HepG2 (cell line): Measurements from ENCODE around the gene TTYH2. TPM values are rescaled to one million over a fixed set of nuclear protein-coding genes. Genes with fewer than 3 reads are reported as not detected.

Experiments
- ARNT2 ChIP-seq: sonication (generic); formaldehyde crosslinking; IDR thresholded peaks from 2 replicates; pipeline ENCODE4 v1.8.0; 2022; ENCODE audit warnings: mild to moderate bottlenecking, low read depth, missing genetic modification reagents, moderate library complexity
- CENPT ChIP-seq: sonication (generic); formaldehyde crosslinking; IDR thresholded peaks from 2 replicates; pipeline ENCODE4 v1.8.0; 2022; ENCODE audit warnings: low read depth, mild to moderate bottlenecking, moderate library complexity, missing genetic modification reagents
- MBNL3 ChIP-seq: fragments of 250-450 bp; sonication (Bioruptor Pico); conservative IDR thresholded peaks from 2 replicates; pipeline ENCODE4 v1.8.0; 2022; ENCODE audit warnings: mild to moderate bottlenecking, inconsistent platforms
- NFE2L1 ChIP-seq: sonication (generic); formaldehyde crosslinking; IDR thresholded peaks from 2 replicates; pipeline ENCODE4 v1.4.0; 2020; ENCODE audit warnings: missing genetic modification reagents, mild to moderate bottlenecking, borderline replicate concordance
- NFYB ChIP-seq: sonication (generic); formaldehyde crosslinking; IDR thresholded peaks from 2 replicates; pipeline ENCODE4 v1.4.0; 2020; ENCODE audit warnings: missing genetic modification reagents
- PPARG ChIP-seq: conservative IDR thresholded peaks from 2 replicates; pipeline ENCODE4 v1.6.1; 2016; ENCODE audit warnings: missing biosample characterization, missing genetic modification reagents
- SMAD9 ChIP-seq: sonication (generic); formaldehyde crosslinking; IDR thresholded peaks from 2 replicates; pipeline ENCODE4 v1.5.1; 2020; ENCODE audit warnings: mild to moderate bottlenecking, missing genetic modification reagents
- ZBTB38 ChIP-seq: sonication (generic); formaldehyde crosslinking; IDR thresholded peaks from 2 replicates; pipeline ENCODE4 v1.5.1; 2020; ENCODE audit warnings: mild to moderate bottlenecking, missing genetic modification reagents
- ZKSCAN8 ChIP-seq: IDR thresholded peaks from 2 replicates; pipeline ENCODE4 v1.6.1; 2016; ENCODE audit warnings: borderline replicate concordance, missing genetic modification reagents, missing compliant biosample characterization
- ZNF101 ChIP-seq: sonication (generic); formaldehyde crosslinking; IDR thresholded peaks from 2 replicates; pipeline ENCODE4 v1.4.0; 2020; ENCODE audit warnings: mild to moderate bottlenecking, low read depth, missing genetic modification reagents, borderline replicate concordance
- ZNF30 ChIP-seq: sonication (generic); formaldehyde crosslinking; IDR thresholded peaks from 2 replicates; pipeline ENCODE4 v1.5.0; 2020; ENCODE audit warnings: mild to moderate bottlenecking, missing genetic modification reagents
- ZNF589 ChIP-seq: sonication (generic); formaldehyde crosslinking; conservative IDR thresholded peaks from 2 replicates; pipeline ENCODE4 v1.8.0; 2022; ENCODE audit warnings: mild to moderate bottlenecking, moderate library complexity, missing genetic modification reagents
- ZNF747 ChIP-seq: sonication (generic); formaldehyde crosslinking; IDR thresholded peaks from 2 replicates; pipeline ENCODE4 v1.8.1; 2023; ENCODE audit warnings: missing genetic modification reagents, mild to moderate bottlenecking, borderline replicate concordance
- polyA plus RNA-seq, 8 experiments: library from polyadenylated mRNA; depleted of rRNA in 3 of 8; stranded (reverse) in 7 of 8; unstranded in 1 of 8; fragments of >200 nt; fragmentation: Illumina TruSeq in 4 of 8; extraction: Trizol in 4 of 8; gene quantifications; 2 replicates each; pipeline versions ENCODE4 v1.2.1 to v1.2.3, GENCODE V29; 2011 to 2016; ENCODE audit warnings: low read depth in 4 of 8, missing spikeins in 1 of 8, mixed read lengths in 1 of 8; ENCODE audit not compliant: insufficient read depth in 1 of 8
- total RNA-seq, 5 experiments: library from RNA; depleted of rRNA; stranded (reverse); fragments of >200 nt; fragmentation: Illumina TruSeq; extraction: Trizol; gene quantifications; 2 replicates each; pipeline ENCODE4 v1.2.3, GENCODE V29; 2016; ENCODE audit warnings: low read depth in 1 of 5
- TF ChIP-seq, protein P1 (sequence below), 2 experiments: sonication (generic) in 1 of 2; formaldehyde crosslinking in 1 of 2; IDR thresholded peaks; 2 replicates each; pipeline versions ENCODE4 v1.4.0 to v1.6.1; 2018 to 2020; ENCODE audit warnings: missing genetic modification reagents in 2 of 2, borderline replicate concordance in 1 of 2, low read depth in 1 of 2, mild to moderate bottlenecking in 1 of 2, missing biosample characterization in 1 of 2
- TF ChIP-seq, protein P2 (sequence below): sonication (generic); formaldehyde crosslinking; IDR thresholded peaks from 2 replicates; pipeline ENCODE4 v1.4.0; 2020; ENCODE audit warnings: missing genetic modification reagents, borderline replicate concordance

TTYH2 gene
- total and polyA plus RNA-seq, 2 of the 13 experiments (the other 11 are each of a cell fraction or from before 2014, with no cell fraction given), result 0.77 to 0.96 TPM

DNA sequence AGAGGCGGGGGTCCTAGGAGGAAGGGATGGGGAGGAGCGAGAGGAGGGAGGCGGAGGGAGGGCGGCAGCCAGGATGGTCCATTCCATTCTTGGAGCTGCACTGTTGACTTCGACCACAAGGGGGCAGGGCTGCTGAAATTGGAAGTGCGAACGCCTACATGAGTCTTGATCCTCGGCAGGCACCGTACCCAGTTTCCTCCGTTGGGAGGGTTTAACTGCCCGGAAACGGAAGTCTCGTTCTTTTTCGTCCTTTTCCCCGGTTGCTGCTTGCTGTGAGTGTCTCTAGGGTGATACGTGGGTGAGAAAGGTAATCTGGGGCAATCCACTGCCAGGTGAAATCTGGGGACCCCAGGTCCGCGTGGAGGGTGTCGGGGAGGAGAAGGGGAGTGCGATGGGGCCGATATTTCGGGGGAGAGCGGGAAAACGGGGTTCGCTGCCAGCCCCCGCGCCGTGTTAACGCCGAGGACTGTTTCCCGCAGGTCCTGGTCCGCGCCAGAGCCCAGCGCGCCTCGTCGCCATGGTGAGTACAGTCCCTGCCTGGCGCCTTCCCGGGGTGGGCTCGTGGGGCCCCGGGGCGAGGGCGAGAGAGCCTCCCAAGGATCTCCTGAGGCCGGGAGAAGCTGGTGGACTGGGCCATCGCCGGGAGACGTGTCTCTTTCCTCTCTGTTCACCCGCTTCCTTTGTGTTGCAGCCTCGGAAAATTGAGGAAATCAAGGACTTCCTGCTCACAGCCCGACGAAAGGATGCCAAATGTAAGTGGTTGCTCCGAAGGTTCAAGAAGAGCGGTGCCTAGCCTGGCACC, 9.7 kb upstream of the TTYH2 start, which contains the start of gene RPL38 (continued):
- 0 out of 2 replicates have a peak, but pooled peaks have one; percentile 53 for TF ChIP-seq NFE2L1 (CRISPR knock-in tag)
- no peak for TF ChIP-seq CENPT (CRISPR knock-in tag)
- peak; percentile 72 for TF ChIP-seq PPARG (CRISPR knock-in tag)
- TF ChIP-seq, protein P1, sequence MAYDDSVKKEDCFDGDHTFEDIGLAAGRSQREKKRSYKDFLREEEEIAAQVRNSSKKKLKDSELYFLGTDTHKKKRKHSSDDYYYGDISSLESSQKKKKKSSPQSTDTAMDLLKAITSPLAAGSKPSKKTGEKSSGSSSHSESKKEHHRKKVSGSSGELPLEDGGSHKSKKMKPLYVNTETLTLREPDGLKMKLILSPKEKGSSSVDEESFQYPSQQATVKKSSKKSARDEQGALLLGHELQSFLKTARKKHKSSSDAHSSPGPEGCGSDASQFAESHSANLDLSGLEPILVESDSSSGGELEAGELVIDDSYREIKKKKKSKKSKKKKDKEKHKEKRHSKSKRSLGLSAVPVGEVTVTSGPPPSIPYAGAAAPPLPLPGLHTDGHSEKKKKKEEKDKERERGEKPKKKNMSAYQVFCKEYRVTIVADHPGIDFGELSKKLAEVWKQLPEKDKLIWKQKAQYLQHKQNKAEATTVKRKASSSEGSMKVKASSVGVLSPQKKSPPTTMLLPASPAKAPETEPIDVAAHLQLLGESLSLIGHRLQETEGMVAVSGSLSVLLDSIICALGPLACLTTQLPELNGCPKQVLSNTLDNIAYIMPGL (CRISPR knock-in tag; IDR thresholded peaks at IDR 0.05; ENCODE audit: borderline replicate concordance in 1 of 2, low read depth in 1 of 2), result peak; percentile 95 to 98
- peak; percentile 96; the same call in 1 of the 2 replicates for TF ChIP-seq ZNF589 (CRISPR knock-in tag)
- TF ChIP-seq ZBTB38 (CRISPR knock-in tag), result peak; percentile 68; the same call in 1 of the 2 replicates
- TF ChIP-seq ZNF101 (CRISPR knock-in tag), result peak; percentile 61; the same call in 1 of the 2 replicates
- peak; percentile 86; the same call in 1 of the 2 replicates for TF ChIP-seq SMAD9 (CRISPR knock-in tag)
- TF ChIP-seq, protein P2, sequence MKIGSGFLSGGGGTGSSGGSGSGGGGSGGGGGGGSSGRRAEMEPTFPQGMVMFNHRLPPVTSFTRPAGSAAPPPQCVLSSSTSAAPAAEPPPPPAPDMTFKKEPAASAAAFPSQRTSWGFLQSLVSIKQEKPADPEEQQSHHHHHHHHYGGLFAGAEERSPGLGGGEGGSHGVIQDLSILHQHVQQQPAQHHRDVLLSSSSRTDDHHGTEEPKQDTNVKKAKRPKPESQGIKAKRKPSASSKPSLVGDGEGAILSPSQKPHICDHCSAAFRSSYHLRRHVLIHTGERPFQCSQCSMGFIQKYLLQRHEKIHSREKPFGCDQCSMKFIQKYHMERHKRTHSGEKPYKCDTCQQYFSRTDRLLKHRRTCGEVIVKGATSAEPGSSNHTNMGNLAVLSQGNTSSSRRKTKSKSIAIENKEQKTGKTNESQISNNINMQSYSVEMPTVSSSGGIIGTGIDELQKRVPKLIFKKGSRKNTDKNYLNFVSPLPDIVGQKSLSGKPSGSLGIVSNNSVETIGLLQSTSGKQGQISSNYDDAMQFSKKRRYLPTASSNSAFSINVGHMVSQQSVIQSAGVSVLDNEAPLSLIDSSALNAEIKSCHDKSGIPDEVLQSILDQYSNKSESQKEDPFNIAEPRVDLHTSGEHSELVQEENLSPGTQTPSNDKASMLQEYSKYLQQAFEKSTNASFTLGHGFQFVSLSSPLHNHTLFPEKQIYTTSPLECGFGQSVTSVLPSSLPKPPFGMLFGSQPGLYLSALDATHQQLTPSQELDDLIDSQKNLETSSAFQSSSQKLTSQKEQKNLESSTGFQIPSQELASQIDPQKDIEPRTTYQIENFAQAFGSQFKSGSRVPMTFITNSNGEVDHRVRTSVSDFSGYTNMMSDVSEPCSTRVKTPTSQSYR (CRISPR knock-in tag), result peak; percentile 39; the same call in 1 of the 2 replicates
- TF ChIP-seq ZNF30 (CRISPR knock-in tag), result no peak; the same call in 1 of the 2 replicates
- TF ChIP-seq ZKSCAN8, result peak; percentile 86
- peak; percentile 82 for TF ChIP-seq ARNT2
- no peak for TF ChIP-seq MBNL3 (CRISPR knock-in tag)
- TF ChIP-seq NFYB (CRISPR knock-in tag), result peak; percentile 44; the same call in 1 of the 2 replicates
- TF ChIP-seq ZNF747 (CRISPR knock-in tag), result peak; percentile 89
